Measurements from ENCODE around the gene PAPOLG. TPM values are rescaled to one million over a fixed set of nuclear protein-coding genes. Genes with fewer than 3 reads are reported as not detected.

Gene PAPOLG
- total and polyA plus RNA-seq, 9 of the 15 experiments (the other 6 are each of a cell fraction or from before 2014, with no cell fraction given): 3.9 to 16.3 (median 10.0) TPM

GRCh38 chr2:60794271-60794863, 38.3 kb downstream of the PAPOLG start (continued):
- TF ChIP-seq ID3 (CRISPR knock-in tag; IDR thresholded peaks at IDR 0.05) (no peak), ID3 (tag; IDR thresholded peaks at IDR 0.05) (no peak), PHF8 (IDR thresholded peaks at IDR 0.05; ENCODE audit: borderline replicate concordance, low read length) (no peak), ZNF41 (CRISPR knock-in tag; conservative IDR thresholded peaks at IDR 0.05) (no peak), KLF16 (IDR thresholded peaks at IDR 0.05) (peak; percentile 28; the same call in 1 of the 2 replicates), ZNF830 (CRISPR knock-in tag; IDR thresholded peaks at IDR 0.05) (no peak), MLX (CRISPR knock-in tag; conservative IDR thresholded peaks at IDR 0.05) (no peak), NFE2L1 (tag; IDR thresholded peaks at IDR 0.05; ENCODE audit: borderline replicate concordance, low read depth) (no peak), DEAF1 (CRISPR knock-in tag; IDR thresholded peaks at IDR 0.05) (peak; percentile 49; the same call in 1 of the 2 replicates), NCOR1 (IDR thresholded peaks at IDR 0.05) (0 out of 2 replicates have a peak, but pooled peaks have one; percentile 15), ZNF232 (CRISPR knock-in tag; IDR thresholded peaks at IDR 0.05) (no peak), E2F6 (IDR thresholded peaks at IDR 0.05; ENCODE audit: borderline replicate concordance in 1 of 2, extremely low read depth in 1 of 2, insufficient read depth in 1 of 2, insufficient read length in 1 of 2, low read depth in 1 of 2, low read length in 1 of 2, poor library complexity in 1 of 2, severe bottlenecking in 1 of 2) (no peak), ARID1B (IDR thresholded peaks at IDR 0.05) (no peak), RBM22 (IDR thresholded peaks at IDR 0.05; ENCODE audit: low read depth, low read length, poor library complexity, severe bottlenecking) (no peak), POLR3A (IDR thresholded peaks at IDR 0.05; ENCODE audit: borderline replicate concordance, extremely low read depth, insufficient read depth, insufficient read length) (no peak), RAD21 (CRISPR knock-in tag; conservative IDR thresholded peaks at IDR 0.05 in 1 of 2, IDR thresholded peaks at IDR 0.05 in 1 of 2) (peak; percentile 70 to 72), STAT5B (CRISPR knock-in tag; IDR thresholded peaks at IDR 0.05) (no peak), STAG1 (CRISPR knock-in tag; IDR thresholded peaks at IDR 0.05; ENCODE audit: borderline replicate concordance) (no peak), ZBTB34 (CRISPR knock-in tag; IDR thresholded peaks at IDR 0.05) (no peak)
